ENCODE results near the gene METTL21C. TPM values are rescaled to one million over a fixed set of nuclear protein-coding genes. Genes with fewer than 3 reads are reported as not detected.

Gene METTL21C
- polyA plus RNA-seq, 1 donor from 2014 or later = not detected

DNA sequence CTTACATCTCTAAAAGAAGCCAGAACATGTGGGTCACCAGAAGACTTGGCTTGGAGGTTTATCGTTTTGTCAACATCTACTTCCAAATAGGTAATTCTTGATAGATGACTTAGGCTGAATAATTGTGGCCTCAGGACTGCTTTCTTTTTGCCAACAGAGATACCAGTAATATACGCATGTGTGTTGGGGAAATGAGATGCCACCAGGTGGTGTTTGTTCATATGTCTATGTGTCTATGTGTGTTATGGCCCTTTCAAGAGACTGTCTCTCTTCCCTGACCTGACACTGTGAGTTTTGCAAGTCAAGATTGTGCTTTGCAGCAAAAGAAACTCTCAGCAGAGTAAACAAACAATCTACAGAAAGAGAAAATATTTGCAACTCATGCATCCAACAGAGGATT, 31.6 kb upstream of the METTL21C start:
- no peak overlapping the region for H3K4me3 ChIP-seq (ENCODE audit: low read length)
- H3K36me3 ChIP-seq (ENCODE audit: insufficient read depth, low read length) = no peaks in the 10 kb centered on the region
- H3K27me3 ChIP-seq (ENCODE audit: insufficient read depth, low read depth, low read length) = no peaks in the 10 kb centered on the region
- H3K9ac ChIP-seq (ENCODE audit: low read length) = no peak overlapping the region
- H4K20me1 ChIP-seq (ENCODE audit: insufficient read depth) = no peaks in the 10 kb centered on the region
- no peaks in the 10 kb centered on the region for H3K9me3 ChIP-seq (ENCODE audit: low read length)
- H3K4me2 ChIP-seq (ENCODE audit: low read length) = no peak overlapping the region
- TF ChIP-seq POLR2AphosphoS5 (IDR thresholded peaks at IDR 0.05) = no peak
- no peak for TF ChIP-seq EZH2 (IDR thresholded peaks at IDR 0.05; ENCODE audit: borderline replicate concordance, insufficient read depth, low read length, poor library complexity, severe bottlenecking)
- no peak for TF ChIP-seq RAD21 (conservative IDR thresholded peaks at IDR 0.05)
- TF ChIP-seq EP300 (conservative IDR thresholded peaks at IDR 0.05; ENCODE audit: poor library complexity, severe bottlenecking) = no peak
- TF ChIP-seq, protein P1, sequence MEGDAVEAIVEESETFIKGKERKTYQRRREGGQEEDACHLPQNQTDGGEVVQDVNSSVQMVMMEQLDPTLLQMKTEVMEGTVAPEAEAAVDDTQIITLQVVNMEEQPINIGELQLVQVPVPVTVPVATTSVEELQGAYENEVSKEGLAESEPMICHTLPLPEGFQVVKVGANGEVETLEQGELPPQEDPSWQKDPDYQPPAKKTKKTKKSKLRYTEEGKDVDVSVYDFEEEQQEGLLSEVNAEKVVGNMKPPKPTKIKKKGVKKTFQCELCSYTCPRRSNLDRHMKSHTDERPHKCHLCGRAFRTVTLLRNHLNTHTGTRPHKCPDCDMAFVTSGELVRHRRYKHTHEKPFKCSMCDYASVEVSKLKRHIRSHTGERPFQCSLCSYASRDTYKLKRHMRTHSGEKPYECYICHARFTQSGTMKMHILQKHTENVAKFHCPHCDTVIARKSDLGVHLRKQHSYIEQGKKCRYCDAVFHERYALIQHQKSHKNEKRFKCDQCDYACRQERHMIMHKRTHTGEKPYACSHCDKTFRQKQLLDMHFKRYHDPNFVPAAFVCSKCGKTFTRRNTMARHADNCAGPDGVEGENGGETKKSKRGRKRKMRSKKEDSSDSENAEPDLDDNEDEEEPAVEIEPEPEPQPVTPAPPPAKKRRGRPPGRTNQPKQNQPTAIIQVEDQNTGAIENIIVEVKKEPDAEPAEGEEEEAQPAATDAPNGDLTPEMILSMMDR (IDR thresholded peaks at IDR 0.05; ENCODE audit: poor library complexity, severe bottlenecking) = no peak
- TF ChIP-seq, protein P2, sequence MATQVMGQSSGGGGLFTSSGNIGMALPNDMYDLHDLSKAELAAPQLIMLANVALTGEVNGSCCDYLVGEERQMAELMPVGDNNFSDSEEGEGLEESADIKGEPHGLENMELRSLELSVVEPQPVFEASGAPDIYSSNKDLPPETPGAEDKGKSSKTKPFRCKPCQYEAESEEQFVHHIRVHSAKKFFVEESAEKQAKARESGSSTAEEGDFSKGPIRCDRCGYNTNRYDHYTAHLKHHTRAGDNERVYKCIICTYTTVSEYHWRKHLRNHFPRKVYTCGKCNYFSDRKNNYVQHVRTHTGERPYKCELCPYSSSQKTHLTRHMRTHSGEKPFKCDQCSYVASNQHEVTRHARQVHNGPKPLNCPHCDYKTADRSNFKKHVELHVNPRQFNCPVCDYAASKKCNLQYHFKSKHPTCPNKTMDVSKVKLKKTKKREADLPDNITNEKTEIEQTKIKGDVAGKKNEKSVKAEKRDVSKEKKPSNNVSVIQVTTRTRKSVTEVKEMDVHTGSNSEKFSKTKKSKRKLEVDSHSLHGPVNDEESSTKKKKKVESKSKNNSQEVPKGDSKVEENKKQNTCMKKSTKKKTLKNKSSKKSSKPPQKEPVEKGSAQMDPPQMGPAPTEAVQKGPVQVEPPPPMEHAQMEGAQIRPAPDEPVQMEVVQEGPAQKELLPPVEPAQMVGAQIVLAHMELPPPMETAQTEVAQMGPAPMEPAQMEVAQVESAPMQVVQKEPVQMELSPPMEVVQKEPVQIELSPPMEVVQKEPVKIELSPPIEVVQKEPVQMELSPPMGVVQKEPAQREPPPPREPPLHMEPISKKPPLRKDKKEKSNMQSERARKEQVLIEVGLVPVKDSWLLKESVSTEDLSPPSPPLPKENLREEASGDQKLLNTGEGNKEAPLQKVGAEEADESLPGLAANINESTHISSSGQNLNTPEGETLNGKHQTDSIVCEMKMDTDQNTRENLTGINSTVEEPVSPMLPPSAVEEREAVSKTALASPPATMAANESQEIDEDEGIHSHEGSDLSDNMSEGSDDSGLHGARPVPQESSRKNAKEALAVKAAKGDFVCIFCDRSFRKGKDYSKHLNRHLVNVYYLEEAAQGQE (IDR thresholded peaks at IDR 0.05; ENCODE audit: borderline replicate concordance) = no peak
- no peak for TF ChIP-seq MXI1 (conservative IDR thresholded peaks at IDR 0.05; ENCODE audit: poor library complexity, severe bottlenecking)
- TF ChIP-seq TAF1 (IDR thresholded peaks at IDR 0.05; ENCODE audit: low read depth) = no peak
- no peak for TF ChIP-seq SMC3 (conservative IDR thresholded peaks at IDR 0.05; ENCODE audit: poor library complexity)
- H3K9me2 ChIP-seq (ENCODE audit: insufficient read depth, low read length) = no peaks in the 10 kb centered on the region
- H3F3A ChIP-seq (ENCODE audit: insufficient read depth, low read length, poor library complexity, severe bottlenecking) = no peaks in the 10 kb centered on the region
- no peak overlapping the region for H2AFZ ChIP-seq (ENCODE audit: low read depth, low read length)
- no peak overlapping the region for H3K27ac ChIP-seq (ENCODE audit: low read length)
- no peaks in the 10 kb centered on the region for H3K79me2 ChIP-seq (replicated peaks; ENCODE audit: insufficient read depth, low read length)

DNA sequence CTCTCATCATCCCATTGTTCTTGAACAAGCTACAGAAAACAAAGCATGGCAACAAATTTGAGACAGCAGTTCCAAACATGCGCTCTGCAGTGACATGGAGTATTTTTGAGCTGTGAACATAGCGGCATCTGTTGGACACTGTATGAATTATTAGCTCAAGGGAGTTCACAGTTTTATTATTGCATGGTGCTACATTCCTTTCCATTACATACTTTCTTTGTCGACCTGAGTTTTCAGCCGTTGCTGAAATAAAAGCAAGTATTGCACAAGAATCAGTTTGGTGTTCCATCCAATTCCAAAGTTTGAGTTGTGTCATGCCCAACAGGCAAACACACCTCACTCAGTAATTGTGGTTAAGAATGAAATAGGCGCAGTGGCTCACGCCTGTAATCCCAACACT, 30.1 kb upstream of the METTL21C start:
- H3K27ac ChIP-seq (ENCODE audit: low read length) = no peak overlapping the region
- no peaks in the 10 kb centered on the region for H3K27me3 ChIP-seq (ENCODE audit: insufficient read depth, low read depth, low read length)
- H3K4me3 ChIP-seq (ENCODE audit: low read length) = no peak overlapping the region
- no peaks in the 10 kb centered on the region for H3K36me3 ChIP-seq (ENCODE audit: insufficient read depth, low read length)
- H3K79me2 ChIP-seq (replicated peaks; ENCODE audit: insufficient read depth, low read length) = no peaks in the 10 kb centered on the region
- TF ChIP-seq, protein P1 (IDR thresholded peaks at IDR 0.05; ENCODE audit: poor library complexity, severe bottlenecking) = peak; percentile 78
- TF ChIP-seq SMC3 (conservative IDR thresholded peaks at IDR 0.05; ENCODE audit: poor library complexity) (peak; percentile 84), RAD21 (conservative IDR thresholded peaks at IDR 0.05) (peak; percentile 85), POLR2AphosphoS5 (IDR thresholded peaks at IDR 0.05) (no peak), EZH2 (IDR thresholded peaks at IDR 0.05; ENCODE audit: borderline replicate concordance, insufficient read depth, low read length, poor library complexity, severe bottlenecking) (no peak)
- no peak overlapping the region for H3K4me2 ChIP-seq (ENCODE audit: low read length)
- no peaks in the 10 kb centered on the region for H3F3A ChIP-seq (ENCODE audit: insufficient read depth, low read length, poor library complexity, severe bottlenecking)
- no peaks in the 10 kb centered on the region for H3K9me2 ChIP-seq (ENCODE audit: insufficient read depth, low read length)
- H4K20me1 ChIP-seq (ENCODE audit: insufficient read depth) = no peaks in the 10 kb centered on the region
- no peak overlapping the region for H2AFZ ChIP-seq (ENCODE audit: low read depth, low read length)
- H3K9ac ChIP-seq (ENCODE audit: low read length) = no peak overlapping the region
- no peaks in the 10 kb centered on the region for H3K9me3 ChIP-seq (ENCODE audit: low read length)

All from neural cell (in vitro differentiated cells).